Neuronal stem cell (in vitro differentiated cells): ENCODE results near the gene TGFB1.

Experiments
- DNase-seq: peaks from one replicate; pipeline ENCODE4 v3.0.0-alpha.2; 2013; ENCODE audit warnings: low spot score
- H2AFZ ChIP-seq: one replicate; pipeline ENCODE4 v1.6.1; 2013; ENCODE audit warnings: mild to moderate bottlenecking, low read length, inconsistent platforms
- H2AK5ac ChIP-seq: 2 replicates; pipeline ENCODE4 v1.6.1; 2013; ENCODE audit warnings: low read depth, mild to moderate bottlenecking, inconsistent platforms, low read length, moderate library complexity, mixed read lengths
- H2BK120ac ChIP-seq: 2 replicates; pipeline ENCODE4 v1.6.1; 2013; ENCODE audit warnings: low read depth, mild to moderate bottlenecking, inconsistent platforms, low read length, moderate library complexity, mixed read lengths
- H2BK12ac ChIP-seq: one replicate; pipeline ENCODE4 v1.6.1; 2013; ENCODE audit warnings: low read length, inconsistent platforms
- H2BK15ac ChIP-seq: 2 replicates; pipeline ENCODE4 v1.6.1; 2013; ENCODE audit warnings: mild to moderate bottlenecking, low read length, inconsistent platforms, mixed read lengths
- H2BK5ac ChIP-seq: one replicate; pipeline ENCODE4 v1.6.1; 2013; ENCODE audit warnings: inconsistent platforms, mild to moderate bottlenecking, low read length, moderate library complexity
- H3K14ac ChIP-seq: one replicate; pipeline ENCODE4 v1.6.1; 2013; ENCODE audit warnings: low read length, inconsistent platforms
- H3K18ac ChIP-seq: 2 replicates; pipeline ENCODE4 v1.6.1; 2013; ENCODE audit warnings: low read length, inconsistent platforms
- H3K23ac ChIP-seq: 2 replicates; pipeline ENCODE4 v1.6.1; 2013; ENCODE audit warnings: low read depth, mild to moderate bottlenecking, mixed read lengths, low read length, inconsistent platforms; ENCODE audit not compliant: poor library complexity
- H3K27ac ChIP-seq: replicated peaks from 3 replicates; pipeline ENCODE4 v1.5.1; 2013; ENCODE audit warnings: low read length, inconsistent platforms
- H3K27me3 ChIP-seq, 3 experiments: 2 replicates each; pipeline ENCODE4 v1.6.1; 2013; ENCODE audit warnings: low read length in 3 of 3, mild to moderate bottlenecking in 2 of 3, inconsistent platforms in 1 of 3, low read depth in 1 of 3, mixed read lengths in 1 of 3, moderate library complexity in 1 of 3; ENCODE audit not compliant: control insufficient read depth in 3 of 3, insufficient read depth in 3 of 3
- H3K36me3 ChIP-seq, 2 donors: replicated peaks in 1 of 2; 2 replicates each; pipeline ENCODE4 v1.6.1; 2013; ENCODE audit warnings: low read length in 2 of 2; ENCODE audit not compliant: control insufficient read depth in 2 of 2, insufficient read depth in 2 of 2
- H3K4ac ChIP-seq: 2 replicates; pipeline ENCODE4 v1.6.1; 2013; ENCODE audit warnings: inconsistent platforms, mild to moderate bottlenecking, low read length, moderate library complexity
- H3K4me1 ChIP-seq, 2 donors: 1 replicate in 1 of 2; 2 replicates in 1 of 2; pipeline ENCODE4 v1.6.1; 2013; ENCODE audit warnings: low read length in 2 of 2, low read depth in 1 of 2; ENCODE audit not compliant: control insufficient read depth in 2 of 2, insufficient read depth in 1 of 2
- H3K4me2 ChIP-seq: one replicate; pipeline ENCODE4 v1.6.1; 2013; ENCODE audit warnings: mild to moderate bottlenecking, low read length, inconsistent platforms; ENCODE audit not compliant: insufficient read depth, poor library complexity, severe bottlenecking
- H3K4me3 ChIP-seq, 2 donors: 2 replicates each; pipeline ENCODE4 v1.5.1; 2013; ENCODE audit warnings: low read length in 2 of 2, mild to moderate bottlenecking in 2 of 2, inconsistent platforms in 1 of 2, moderate library complexity in 1 of 2
- H3K79me1 ChIP-seq: one replicate; pipeline ENCODE4 v1.6.1; 2013; ENCODE audit warnings: low read depth, mild to moderate bottlenecking, inconsistent platforms, low read length, moderate library complexity
- H3K9ac ChIP-seq: one replicate; pipeline ENCODE4 v1.6.1; 2013; ENCODE audit warnings: mild to moderate bottlenecking, low read depth, low read length, inconsistent platforms; ENCODE audit not compliant: poor library complexity
- H3K9me3 ChIP-seq, 2 donors: replicated peaks in 1 of 2; 2 replicates each; pipeline versions ENCODE3 to v1.6.1; 2013; ENCODE audit warnings: low read length in 2 of 2, mild to moderate bottlenecking in 2 of 2, inconsistent platforms in 1 of 2, low read depth in 1 of 2, mixed read lengths in 1 of 2, moderate library complexity in 1 of 2; ENCODE audit not compliant: control insufficient read depth in 2 of 2, insufficient read depth in 1 of 2
- H4K8ac ChIP-seq: one replicate; pipeline ENCODE4 v1.6.1; 2013; ENCODE audit warnings: low read depth, mild to moderate bottlenecking, inconsistent platforms, low read length, moderate library complexity
- H4K91ac ChIP-seq: one replicate; pipeline ENCODE4 v1.6.1; 2013; ENCODE audit warnings: low read length, low read depth, mild to moderate bottlenecking, inconsistent platforms; ENCODE audit not compliant: poor library complexity
- WGBS, 2 donors: extraction: QIAGEN DNeasy Blood & Tissue Kit; methylation state at CpG; one replicate each; pipeline ENCODE4 v1.1.7; 2013; ENCODE audit warnings: missing lambda C conversion rate in 2 of 2, mixed read lengths in 1 of 2; ENCODE audit not compliant: insufficient read length in 2 of 2, insufficient replicate concordance in 1 of 2; ENCODE audit errors: extremely low coverage in 2 of 2; 5-methylcytosine and 5-hydroxymethylcytosine counted together

TGFB1 gene

GRCh38 chr19:41321600-41322270 lies 32.0 kb downstream of the TGFB1 start:
- H3K27me3 ChIP-seq: peaks cover 0 to 7% (median 0%) of the 10 kb centered on the region in 3 experiments
- H3K4me1 ChIP-seq: peaks cover 23 to 31% of the 10 kb centered on the region in 2 donors
- peaks cover 2% of the 10 kb centered on the region for H3K79me1 ChIP-seq
- DNase-seq: peak; percentile 51
- no peak overlapping the region for H4K91ac ChIP-seq
- no peak overlapping the region for H3K4me3 ChIP-seq
- no peak overlapping the region for H2AFZ ChIP-seq
- no peak overlapping the region for H2BK120ac ChIP-seq
- WGBS, 2 donors: no CpG with 5 or more reads among the region's 10 CpGs
- no peak overlapping the region for H4K8ac ChIP-seq
- H3K4me2 ChIP-seq: no peak overlapping the region
- no peak overlapping the region for H3K18ac ChIP-seq
- H2BK5ac ChIP-seq: no peak overlapping the region
- H3K9me3 ChIP-seq: peaks cover 0 to 2% of the 10 kb centered on the region in 2 donors
- no peak overlapping the region for H2BK15ac ChIP-seq
- no peak overlapping the region for H2AK5ac ChIP-seq
- H3K36me3 ChIP-seq: peaks cover 27 to 67% of the 10 kb centered on the region in 2 donors
- no peak overlapping the region for H3K27ac ChIP-seq
- no peak overlapping the region for H3K23ac ChIP-seq
- H3K14ac ChIP-seq: no peak overlapping the region
- H3K9ac ChIP-seq: no peak overlapping the region
- H2BK12ac ChIP-seq: no peak overlapping the region
- no peak overlapping the region for H3K4ac ChIP-seq

- Histone ChIP-seq H2BK15ac (no peak overlapping the region), H3K9me3 (peaks cover 0 to 7% of the 10 kb centered on the region in 2 donors), H3K79me1 (peaks cover 2% of the 10 kb centered on the region), H2BK12ac (no peak overlapping the region), H4K91ac (no peak overlapping the region), H3K14ac (no peak overlapping the region), H2BK5ac (no peak overlapping the region), H3K4me3 (no peak overlapping the region), H3K4me2 (no peak overlapping the region), H3K23ac (no peak overlapping the region), H3K27me3 (peaks cover 0 to 3% (median 0%) of the 10 kb centered on the region in 3 experiments), H3K4ac (no peak overlapping the region), H3K9ac (no peak overlapping the region), H2AFZ (no peak overlapping the region), H4K8ac (no peak overlapping the region), H2AK5ac (no peak overlapping the region), H3K4me1 (peaks cover 21 to 29% of the 10 kb centered on the region in 2 donors), H3K36me3 (peaks cover 32 to 73% of the 10 kb centered on the region in 2 donors), H2BK120ac (no peak overlapping the region), H3K18ac (peak overlapping the region; percentile 16), H3K27ac (no peak overlapping the region)
- DNase-seq: no peak
- WGBS, 2 donors: no CpG with 5 or more reads among the region's 7 CpGs
Observed at GRCh38 chr19:41321204-41321599, 32.5 kb downstream of the TGFB1 start.

- no peak overlapping the region for H4K91ac ChIP-seq
- no peak overlapping the region for H2AFZ ChIP-seq
- H2BK12ac ChIP-seq: no peak overlapping the region
- no peak overlapping the region for H2BK15ac ChIP-seq
- no peak overlapping the region for H3K4me3 ChIP-seq
- WGBS, 2 donors: no CpG with 5 or more reads among the region's 4 CpGs
- H3K27me3 ChIP-seq: no peaks in the 10 kb centered on the region
- H3K79me1 ChIP-seq: no peaks in the 10 kb centered on the region
- peaks cover 0 to 8% of the 10 kb centered on the region in 2 donors for H3K9me3 ChIP-seq
- peaks cover 34 to 79% of the 10 kb centered on the region in 2 donors for H3K36me3 ChIP-seq
- H2BK120ac ChIP-seq: no peak overlapping the region
- no peak overlapping the region for H2BK5ac ChIP-seq
- H3K4me2 ChIP-seq: no peak overlapping the region
- no peak overlapping the region for H2AK5ac ChIP-seq
- H3K4ac ChIP-seq: no peak overlapping the region
- H3K4me1 ChIP-seq: peaks cover 15 to 23% of the 10 kb centered on the region in 2 donors
- no peak overlapping the region for H4K8ac ChIP-seq
- no peak overlapping the region for H3K9ac ChIP-seq
- H3K14ac ChIP-seq: no peak overlapping the region
- H3K18ac ChIP-seq: no peak overlapping the region
- no peak overlapping the region for H3K23ac ChIP-seq
- no peak for DNase-seq
- H3K27ac ChIP-seq: no peak overlapping the region
Observed at GRCh38 chr19:41320568-41320967, 33.2 kb downstream of the TGFB1 start.

- H3K9ac ChIP-seq: no peak overlapping the region
- no peak overlapping the region for H2BK12ac ChIP-seq
- no peak overlapping the region for H2AFZ ChIP-seq
- no peak overlapping the region for H3K14ac ChIP-seq
- no peak overlapping the region for H4K91ac ChIP-seq
- no peak overlapping the region for H3K4me3 ChIP-seq
- no peak overlapping the region for H3K18ac ChIP-seq
- H2BK15ac ChIP-seq: no peak overlapping the region
- H3K4me1 ChIP-seq: peaks cover 12 to 19% of the 10 kb centered on the region in 2 donors
- H3K79me1 ChIP-seq: no peaks in the 10 kb centered on the region
- H3K27ac ChIP-seq: no peak overlapping the region
- H2BK120ac ChIP-seq: no peak overlapping the region
- WGBS, 2 donors: no CpG with 5 or more reads among the region's 11 CpGs
- H3K36me3 ChIP-seq: peaks cover 34 to 83% of the 10 kb centered on the region in 2 donors
- H3K9me3 ChIP-seq: peaks cover 0 to 8% of the 10 kb centered on the region in 2 donors
- DNase-seq: no peak
- H3K27me3 ChIP-seq: no peaks in the 10 kb centered on the region
- H4K8ac ChIP-seq: no peak overlapping the region
- H3K4me2 ChIP-seq: no peak overlapping the region
- no peak overlapping the region for H3K4ac ChIP-seq
- H2BK5ac ChIP-seq: no peak overlapping the region
- no peak overlapping the region for H3K23ac ChIP-seq
- H2AK5ac ChIP-seq: no peak overlapping the region
Observed at GRCh38 chr19:41320185-41320518, 33.6 kb downstream of the TGFB1 start.
